ACC112 (cell line): Measurements from ENCODE around the gene PLSCR2.

Experiments
- H2AFZ ChIP-seq: fragments of 200-600 bp; sonication (generic); one replicate; pipeline ENCODE4 v1.6.0; 2017; ENCODE audit warnings: antibody characterized with exemption, low read length; ENCODE audit not compliant: unreplicated experiment
- H3K27ac ChIP-seq: fragments of 200-600 bp; sonication (generic); 2 replicates; pipeline ENCODE4 v1.5.1; 2014; ENCODE audit warnings: low read depth, mild to moderate bottlenecking, antibody characterized with exemption, low read length, moderate library complexity
- H3K27me3 ChIP-seq: fragments of 200-600 bp; sonication (generic); 2 replicates; pipeline ENCODE4 v1.6.1; 2014; ENCODE audit warnings: mild to moderate bottlenecking, antibody characterized with exemption, low read length, moderate library complexity, mixed read lengths; ENCODE audit not compliant: insufficient read depth
- H3K36me3 ChIP-seq: fragments of 200-600 bp; sonication (generic); 2 replicates; pipeline ENCODE4 v1.6.1; 2016; ENCODE audit warnings: mild to moderate bottlenecking, antibody characterized with exemption, low read length, moderate library complexity, mixed read lengths; ENCODE audit not compliant: insufficient read depth
- H3K4me1 ChIP-seq: fragments of 200-600 bp; sonication (generic); one replicate; pipeline ENCODE4 v1.6.1; 2016; ENCODE audit warnings: low read length, mixed read lengths; ENCODE audit not compliant: insufficient read depth, unreplicated experiment, control insufficient read depth
- H3K4me3 ChIP-seq: fragments of 200-600 bp; sonication (generic); 2 replicates; pipeline ENCODE4 v1.5.1; 2014; ENCODE audit warnings: mild to moderate bottlenecking, low read depth, low read length
- H3K79me2 ChIP-seq: fragments of 200-600 bp; sonication (generic); one replicate; pipeline ENCODE4 v1.6.0; 2016; ENCODE audit warnings: low read length; ENCODE audit not compliant: control insufficient read depth, unreplicated experiment, insufficient read depth

Gene PLSCR2, protein sequence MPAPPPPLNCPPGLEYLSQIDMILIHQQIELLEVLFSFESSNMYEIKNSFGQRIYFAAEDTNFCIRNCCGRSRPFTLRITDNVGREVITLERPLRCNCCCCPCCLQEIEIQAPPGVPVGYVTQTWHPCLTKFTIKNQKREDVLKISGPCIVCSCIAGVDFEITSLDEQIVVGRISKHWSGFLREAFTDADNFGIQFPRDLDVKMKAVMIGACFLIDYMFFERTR

DNA sequence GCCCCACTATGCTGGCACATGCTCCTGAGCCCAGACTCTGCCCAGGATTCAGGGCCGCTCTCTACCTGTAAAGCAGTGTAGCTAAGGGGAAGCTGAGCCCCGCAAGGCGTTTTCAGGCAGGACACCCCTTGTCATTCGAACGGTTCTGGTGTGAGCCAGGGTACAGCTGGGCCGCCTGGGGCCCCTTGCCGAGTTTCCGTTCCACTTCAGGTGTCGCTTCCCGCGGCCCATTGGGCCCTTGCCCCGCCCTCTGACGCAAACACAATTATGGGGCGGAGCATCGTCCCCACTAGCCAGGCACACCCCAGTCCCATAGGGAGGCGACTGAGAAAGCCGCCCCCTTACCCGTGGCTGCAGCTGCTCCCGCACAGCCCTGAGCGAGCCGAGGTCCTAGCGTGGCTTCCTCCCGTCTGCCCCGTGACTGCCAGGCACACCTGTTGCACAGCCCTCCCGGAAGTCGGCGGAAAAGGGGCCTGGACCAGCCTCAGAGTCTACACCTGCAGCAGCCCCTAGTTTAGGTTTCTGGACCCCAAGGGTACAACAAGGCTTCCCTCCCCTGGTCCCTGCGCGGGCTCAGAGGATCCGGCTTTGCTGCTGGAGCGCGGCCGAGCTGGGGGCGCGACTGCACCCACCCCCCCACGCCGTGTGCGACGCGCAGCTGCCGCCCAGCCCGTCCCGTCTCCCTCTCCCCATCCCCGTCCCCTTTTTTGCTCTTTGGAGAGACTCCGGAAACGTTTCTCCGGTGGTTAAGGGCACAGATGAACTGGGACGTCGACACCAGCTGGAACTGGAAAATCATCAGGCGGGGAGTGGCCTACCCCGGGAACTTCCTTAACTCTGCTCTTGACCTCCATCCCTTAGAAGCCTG lies at the start of gene PLSCR2:
Gene PLSCR2, minus strand, starts transcription at position 412 of the 868 bp plus-strand sequence. CDS start 9,657 bp downstream, outside the sequence.
- no peaks in the 10 kb centered on the region for H3K27me3 ChIP-seq
- no peaks in the 10 kb centered on the region for H3K36me3 ChIP-seq
- H3K4me1 ChIP-seq = peaks cover 61% of the 10 kb centered on the region
- no peaks in the 10 kb centered on the region for H3K79me2 ChIP-seq
- peak within 1 kb of the TSS; percentile 16 for H2AFZ ChIP-seq
- H3K27ac ChIP-seq = peak within 1 kb of the TSS; percentile 86
- peak within 1 kb of the TSS; percentile 62 for H3K4me3 ChIP-seq

DNA sequence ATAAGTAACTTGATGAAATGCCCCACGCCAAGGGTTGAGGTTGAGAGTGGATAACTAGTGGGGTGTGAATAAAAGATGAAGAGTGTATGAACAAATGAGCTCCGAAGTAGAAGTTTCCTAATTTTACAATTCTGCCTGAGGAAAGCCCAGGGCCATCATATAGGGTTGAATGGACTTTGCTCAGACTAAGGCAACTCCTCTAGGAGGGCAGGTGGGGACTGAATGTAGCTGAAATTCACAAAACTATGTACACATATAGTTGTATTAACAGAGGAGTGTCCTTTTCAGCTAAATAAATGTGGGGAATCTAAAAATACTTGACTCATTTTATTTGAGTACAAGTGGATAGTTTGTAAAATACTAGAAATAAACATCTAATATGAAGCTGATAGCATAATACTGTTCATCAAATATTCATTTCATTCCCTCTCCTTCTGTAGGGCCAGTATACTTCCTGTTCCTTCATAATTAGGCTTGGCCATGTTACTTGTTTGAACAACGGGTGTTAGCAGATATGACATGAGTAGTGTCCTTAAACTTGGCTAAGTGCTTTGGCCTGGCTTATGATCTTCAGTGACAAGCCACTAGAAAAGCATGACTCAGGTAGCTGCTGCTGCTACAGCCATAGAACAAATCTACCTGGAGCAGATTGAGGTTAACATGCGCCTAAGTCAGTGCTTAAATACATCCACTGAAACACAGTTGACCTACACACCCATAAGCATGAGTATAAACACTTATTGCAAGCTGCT lies 48.5 kb upstream of the PLSCR2 start:
- Histone ChIP-seq H3K36me3 (peaks cover 80% of the 10 kb centered on the region), H2AFZ (no peak overlapping the region)

DNA sequence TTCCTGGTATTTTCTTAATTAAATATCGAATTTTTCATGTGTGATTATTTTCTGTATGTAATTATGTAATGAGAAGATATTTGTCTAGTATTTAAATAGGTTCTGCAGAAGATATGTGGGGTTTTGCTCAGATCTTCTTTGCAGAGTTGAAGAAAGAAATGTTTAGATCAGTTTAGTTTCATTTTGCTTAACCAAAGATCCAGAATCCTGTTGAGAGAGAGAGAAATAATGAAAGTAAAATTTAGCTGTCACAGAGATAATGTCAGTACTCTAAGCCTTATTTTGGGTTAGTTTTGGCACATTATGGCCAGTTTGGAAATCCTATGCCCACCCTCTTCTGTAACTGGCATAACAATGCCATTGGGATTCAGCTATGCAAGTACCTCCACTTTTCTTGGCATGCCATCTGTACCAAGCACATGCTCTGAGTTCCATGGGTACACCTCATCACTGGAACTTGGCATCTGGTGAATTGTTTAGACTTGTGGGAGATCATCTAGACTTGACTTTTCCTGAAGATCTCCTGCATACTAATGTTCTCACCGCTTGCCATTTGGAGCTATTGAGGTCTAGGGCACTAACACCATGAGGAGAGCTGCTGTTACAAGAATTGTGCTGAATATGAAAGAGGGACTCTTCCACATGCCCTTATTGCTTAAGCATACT lies 44.2 kb upstream of the PLSCR2 start:
- Histone ChIP-seq H2AFZ (no peak overlapping the region), H3K27ac (peak overlapping the region; percentile 43), H3K4me3 (no peak overlapping the region), H3K79me2 (no peaks in the 10 kb centered on the region), H3K27me3 (no peaks in the 10 kb centered on the region), H3K4me1 (peaks cover 9% of the 10 kb centered on the region), H3K36me3 (peaks cover 54% of the 10 kb centered on the region)

More for the DNA sequence above, 48.5 kb upstream of the PLSCR2 start:
- Histone ChIP-seq H3K4me3 (no peak overlapping the region), H3K27ac (no peak overlapping the region), H3K4me1 (peaks cover 9% of the 10 kb centered on the region), H3K79me2 (no peaks in the 10 kb centered on the region), H3K27me3 (no peaks in the 10 kb centered on the region)

DNA sequence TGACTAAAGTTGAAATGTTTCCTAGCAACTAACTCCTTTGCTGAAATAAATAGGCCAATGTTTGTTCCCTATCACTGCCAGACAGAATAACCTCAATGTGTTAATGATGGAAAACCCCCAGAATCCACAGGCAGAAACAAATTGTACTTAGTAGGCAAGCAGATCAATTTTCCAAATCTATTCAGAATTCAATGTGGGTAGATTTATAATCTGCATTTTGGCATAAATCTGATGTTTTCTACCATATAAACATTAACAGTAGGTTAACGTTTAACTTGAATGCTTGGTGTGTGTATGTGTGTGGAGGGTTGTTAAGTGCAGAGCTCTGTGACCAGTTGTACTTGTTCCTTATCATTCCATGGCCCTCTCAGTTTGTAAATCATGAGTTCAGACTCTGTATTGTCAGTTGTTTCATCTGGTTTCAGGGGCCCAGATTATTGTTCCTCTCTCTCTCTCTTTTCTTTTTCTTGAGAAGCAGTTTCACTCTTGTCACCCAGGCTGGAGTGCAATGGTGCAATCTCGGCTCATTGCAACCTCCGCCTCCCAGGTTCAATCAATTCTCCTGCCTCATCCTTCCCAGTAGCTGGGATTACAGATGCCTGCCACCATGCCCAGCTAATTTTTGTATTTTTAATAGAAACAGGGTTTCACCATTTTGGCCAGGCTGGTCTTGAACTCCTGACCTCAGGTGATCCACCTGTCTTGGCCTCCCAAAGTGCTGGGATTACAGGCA lies 42.2 kb upstream of the PLSCR2 start:
- no peak overlapping the region for H2AFZ ChIP-seq
- no peaks in the 10 kb centered on the region for H3K27me3 ChIP-seq
- peaks cover 25% of the 10 kb centered on the region for H3K4me1 ChIP-seq
- H3K36me3 ChIP-seq = peaks cover 37% of the 10 kb centered on the region
- H3K27ac ChIP-seq = peak overlapping the region; percentile 43; the same call in 1 of the 2 replicates
- no peak overlapping the region for H3K4me3 ChIP-seq
- no peaks in the 10 kb centered on the region for H3K79me2 ChIP-seq

DNA sequence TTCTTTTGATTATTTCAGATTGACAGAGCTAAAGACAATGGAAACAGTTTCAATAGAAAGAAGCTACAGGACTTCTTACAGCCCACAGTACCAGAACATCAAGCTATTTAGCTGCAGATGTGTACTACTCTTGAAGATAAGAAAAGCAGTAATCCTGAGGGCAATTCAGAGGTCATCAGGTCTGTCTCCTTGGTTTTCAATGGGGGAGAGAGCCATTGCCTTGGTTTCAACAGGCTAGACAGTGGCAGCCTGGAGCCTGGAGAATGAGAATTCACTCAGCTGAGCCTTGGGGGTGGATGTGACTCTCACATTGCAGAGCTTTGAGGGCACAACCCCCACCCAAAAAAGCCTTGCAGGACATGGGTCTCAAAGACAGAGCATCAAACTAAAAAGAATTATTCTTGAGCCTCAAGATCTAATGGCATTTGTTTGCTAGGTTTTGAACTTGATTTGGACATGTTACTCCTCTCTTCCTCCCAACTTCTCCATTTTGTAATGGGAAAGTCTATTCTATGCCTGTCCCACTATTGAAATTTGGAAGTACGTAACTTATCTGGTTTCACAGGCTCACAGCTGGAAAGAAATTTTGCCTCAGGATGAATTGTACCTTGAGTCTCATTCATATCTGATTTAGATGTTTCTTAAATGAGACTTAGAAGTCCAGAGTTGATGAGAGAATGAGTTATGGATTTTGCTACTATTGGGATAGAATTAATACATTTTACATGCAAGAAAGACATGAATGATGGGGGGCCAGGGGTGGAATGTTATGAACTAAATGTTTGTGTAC lies 38.2 kb upstream of the PLSCR2 start:
- Histone ChIP-seq H3K4me1 (peaks cover 53% of the 10 kb centered on the region), H3K4me3 (no peak overlapping the region), H3K36me3 (peaks cover 6% of the 10 kb centered on the region), H3K27ac (peak overlapping the region; percentile 94), H3K79me2 (no peaks in the 10 kb centered on the region), H3K27me3 (no peaks in the 10 kb centered on the region), H2AFZ (no peak overlapping the region)

DNA sequence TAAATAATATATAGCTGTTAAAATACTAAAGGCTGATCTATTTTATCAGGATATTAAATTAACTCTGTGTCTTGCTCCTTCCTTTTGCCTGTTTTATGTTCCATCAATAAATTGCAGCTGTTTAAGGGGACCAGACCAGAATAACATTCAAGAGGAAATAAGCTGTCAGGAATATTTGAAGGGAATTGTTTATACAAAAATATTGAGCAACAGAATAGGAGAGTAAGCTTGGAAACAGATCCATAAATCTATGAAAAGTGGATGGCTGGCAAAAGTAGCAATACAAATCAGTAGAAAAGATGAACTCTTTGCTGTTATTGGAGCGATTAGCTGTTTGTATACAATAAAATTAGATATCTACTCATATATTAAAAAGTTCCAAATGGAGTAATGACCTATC lies 36.2 kb upstream of the PLSCR2 start:
- Histone ChIP-seq H3K4me3 (no peak overlapping the region), H3K79me2 (no peaks in the 10 kb centered on the region), H2AFZ (no peak overlapping the region), H3K4me1 (peaks cover 56% of the 10 kb centered on the region), H3K27ac (peak overlapping the region; percentile 94), H3K36me3 (no peaks in the 10 kb centered on the region), H3K27me3 (no peaks in the 10 kb centered on the region)

DNA sequence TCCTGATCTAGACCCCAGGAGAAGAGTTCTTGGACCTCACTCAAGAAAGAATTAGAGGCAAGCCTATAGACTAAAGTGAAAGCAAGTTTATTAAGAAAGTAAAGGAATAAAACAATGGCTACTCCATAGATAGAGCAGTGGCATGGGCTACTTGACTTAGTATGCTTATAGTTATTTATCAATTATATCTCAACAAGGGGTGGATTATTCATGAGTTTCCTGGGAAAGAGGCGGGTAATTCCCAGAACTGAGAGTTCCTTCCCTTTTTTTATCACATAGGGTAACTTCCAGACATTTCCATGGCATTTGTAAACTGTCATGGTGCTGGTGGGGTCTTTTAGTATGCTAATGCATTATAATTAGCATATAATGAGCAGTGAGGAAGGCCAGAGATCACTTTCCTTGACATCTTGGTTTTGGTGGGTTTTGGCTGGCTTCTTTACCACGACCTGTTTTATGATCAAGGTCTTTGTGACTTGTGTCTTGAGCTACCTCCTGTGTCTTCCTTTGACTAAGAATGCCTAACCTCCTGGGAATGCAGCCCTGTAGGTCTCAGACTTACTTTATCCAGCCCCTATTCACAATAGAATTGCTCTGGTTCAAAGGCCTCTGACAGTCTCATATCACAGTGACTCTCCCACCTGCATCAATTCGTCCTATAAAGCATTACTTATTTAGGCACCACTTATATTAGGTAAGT lies 35.3 kb upstream of the PLSCR2 start:
- Histone ChIP-seq H3K36me3 (no peaks in the 10 kb centered on the region), H3K4me3 (peak overlapping the region; percentile 21; the same call in 1 of the 2 replicates), H3K79me2 (no peaks in the 10 kb centered on the region), H2AFZ (no peak overlapping the region), H3K4me1 (peaks cover 56% of the 10 kb centered on the region), H3K27ac (peak overlapping the region; percentile 94), H3K27me3 (no peaks in the 10 kb centered on the region)

DNA sequence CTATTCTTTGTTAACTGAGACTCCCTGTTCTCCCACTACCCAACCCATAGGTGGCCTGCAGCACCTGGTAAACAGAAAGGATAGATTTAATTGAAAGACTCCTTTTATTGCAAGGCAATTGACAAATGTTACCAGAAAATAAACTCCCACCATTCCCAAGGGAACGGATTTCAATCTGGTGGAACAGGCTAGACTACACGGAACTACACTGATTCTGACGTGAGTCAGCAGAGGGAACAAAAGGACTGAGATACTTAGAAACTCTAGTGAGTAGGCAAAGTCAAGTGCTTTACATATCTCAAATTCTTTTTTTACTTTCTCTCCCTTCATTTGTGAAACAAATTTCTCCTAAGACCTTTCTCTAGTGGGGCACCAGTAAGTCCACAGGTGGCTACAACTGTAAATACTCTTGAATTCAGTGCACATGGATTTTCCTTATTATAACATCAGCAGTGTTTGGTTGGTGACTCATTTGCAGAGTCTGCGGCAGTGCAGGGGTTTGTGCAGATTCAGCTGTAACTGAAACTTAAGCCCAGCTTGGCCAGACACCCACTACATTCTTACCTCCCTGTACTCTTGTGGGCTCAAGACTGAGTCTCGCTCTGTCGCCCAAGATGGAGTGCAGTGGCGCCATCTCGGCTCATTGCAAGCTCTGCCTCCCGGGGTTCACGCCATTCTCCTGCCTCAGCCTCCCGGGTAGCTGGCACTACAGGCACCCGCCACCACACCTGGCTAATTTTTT lies 34.3 kb upstream of the PLSCR2 start:
- no peak overlapping the region for H2AFZ ChIP-seq
- H3K4me3 ChIP-seq = peak overlapping the region; percentile 21
- H3K79me2 ChIP-seq = no peaks in the 10 kb centered on the region
- peaks cover 56% of the 10 kb centered on the region for H3K4me1 ChIP-seq
- no peaks in the 10 kb centered on the region for H3K36me3 ChIP-seq
- no peaks in the 10 kb centered on the region for H3K27me3 ChIP-seq
- peak overlapping the region; percentile 94 for H3K27ac ChIP-seq
